CD4-positive, alpha-beta memory T cell (primary cell): Measurements from ENCODE around the gene AOPEP. TPM values are rescaled to one million over a fixed set of nuclear protein-coding genes. Genes with fewer than 3 reads are reported as not detected.

Source experiments
- CTCF ChIA-PET: fragments of 350-600 bp; sonication (Branson Sonifier 250); formaldehyde crosslinking; loops from one replicate; lab custom pipeline; 2021; ENCODE audit warnings: inconsistent platforms; ENCODE audit not compliant: partially characterized antibody; lab: Charles Lee
- POLR2A ChIA-PET: fragments of 350-600 bp; sonication (Branson Sonifier 250); formaldehyde crosslinking; loops from one replicate; lab custom pipeline; 2021; ENCODE audit not compliant: partially characterized antibody; lab: Charles Lee
- DNase-seq, 5 donors: peaks; one replicate each; pipeline versions ENCODE4 v3.0.0 to v3.0.0-alpha.2; 2020 to 2022; ENCODE audit warnings: mixed read lengths in 1 of 5
- H3K27ac ChIP-seq: one replicate; pipeline ENCODE4 v1.7.0; 2013; ENCODE audit warnings: low read depth, low read length
- H3K27me3 ChIP-seq: 2 replicates; pipeline ENCODE4 v1.7.0; 2013; ENCODE audit warnings: mild to moderate bottlenecking, low read length, moderate library complexity; ENCODE audit not compliant: insufficient read depth
- H3K36me3 ChIP-seq: 2 replicates; pipeline ENCODE4 v1.7.0; 2013; ENCODE audit warnings: mild to moderate bottlenecking, low read length, moderate library complexity; ENCODE audit not compliant: insufficient read depth
- H3K4me1 ChIP-seq: 2 replicates; pipeline ENCODE4 v1.7.0; 2013; ENCODE audit warnings: mild to moderate bottlenecking, low read length, moderate library complexity; ENCODE audit not compliant: insufficient read depth
- H3K4me3 ChIP-seq, 2 donors: one replicate each; pipeline ENCODE4 v1.7.0; 2013; ENCODE audit warnings: low read length in 2 of 2, mild to moderate bottlenecking in 1 of 2
- H3K9me3 ChIP-seq, 2 donors: one replicate each; pipeline ENCODE4 v1.7.0; 2013; ENCODE audit warnings: low read length in 2 of 2, control low read depth in 1 of 2; ENCODE audit not compliant: control insufficient read depth in 1 of 2
- H3K27ac Mint-ChIP-seq, 7 donors: one replicate each; pipeline ENCODE4 v1.8.0; 2020 to 2021; ENCODE audit warnings: mixed read lengths in 7 of 7, mild to moderate bottlenecking in 6 of 7, inconsistent platforms in 3 of 7, moderate library complexity in 3 of 7
- H3K27me3 Mint-ChIP-seq, 2 donors: one replicate each; pipeline ENCODE4 v1.8.0; 2020 to 2021; ENCODE audit warnings: mixed read lengths in 2 of 2
- H3K36me3 Mint-ChIP-seq, 2 donors: one replicate each; pipeline ENCODE4 v1.8.0; 2020 to 2021; ENCODE audit warnings: mixed read lengths in 2 of 2, inconsistent platforms in 1 of 2, mild to moderate bottlenecking in 1 of 2
- H3K4me1 Mint-ChIP-seq, 4 donors: one replicate each; pipeline ENCODE4 v1.8.0; 2020 to 2021; ENCODE audit warnings: mixed read lengths in 4 of 4, mild to moderate bottlenecking in 1 of 4
- H3K4me3 Mint-ChIP-seq, 8 donors: one replicate each; pipeline ENCODE4 v1.8.0; 2020 to 2021; ENCODE audit warnings: mixed read lengths in 8 of 8, mild to moderate bottlenecking in 7 of 8, moderate library complexity in 6 of 8, inconsistent platforms in 3 of 8
- H3K9me3 Mint-ChIP-seq, 8 donors: one replicate each; pipeline ENCODE4 v1.8.0; 2020 to 2021; ENCODE audit warnings: mixed read lengths in 8 of 8, mild to moderate bottlenecking in 5 of 8, inconsistent platforms in 3 of 8, moderate library complexity in 1 of 8
- intact Hi-C: fragments of 100-400 bp; cut with micrococcal nuclease; formaldehyde crosslinking; loops from one replicate; pipeline ENCODE4 v1.15.1; 2023
- polyA plus RNA-seq, 2 donors: library from polyadenylated mRNA; unstranded; fragments of 300-500 nt; fragmentation: Illumina TruSeq; gene quantifications; one replicate each; pipeline ENCODE4 v1.2.3, GENCODE V29; 2021
- total RNA-seq, 2 experiments: library from RNA; stranded (reverse); gene quantifications; one replicate each; pipeline ENCODE4 v1.2.3, GENCODE V29; 2021

Gene AOPEP
- total and polyA plus RNA-seq, 4 experiments from 2014 or later, result 3.1 to 11.7 (median 7.6) TPM

GRCh38 chr9:94919376-94920098 lies 193.0 kb downstream of the AOPEP start:
- peaks cover 0 to 9% of the 10 kb centered on the region in 2 donors for H3K36me3 Mint-ChIP-seq
- no peaks in the 10 kb centered on the region for H3K9me3 Mint-ChIP-seq
- H3K36me3 ChIP-seq, result no peaks in the 10 kb centered on the region
- H3K9me3 ChIP-seq, result no peaks in the 10 kb centered on the region
- H3K27ac Mint-ChIP-seq, result no peak overlapping the region
- no peaks in the 10 kb centered on the region for H3K27me3 Mint-ChIP-seq
- ChIA-PET CTCF (interaction anchor here (1.0 kb wide), 1 partner anchor 136 kb away, joined by 5 read pairs; no protein-coding TSS in a partner anchor), POLR2A (no interaction called here)
- no peak for DNase-seq
- no peak overlapping the region for H3K4me3 Mint-ChIP-seq
- intact Hi-C loops, result no loop called here
- H3K4me3 ChIP-seq, result no peak overlapping the region
- no peak overlapping the region for H3K27ac ChIP-seq
- peaks cover 0 to 1% (median under 1%) of the 10 kb centered on the region in 4 donors for H3K4me1 Mint-ChIP-seq
- H3K4me1 ChIP-seq, result no peaks in the 10 kb centered on the region
- no peaks in the 10 kb centered on the region for H3K27me3 ChIP-seq

- Histone ChIP-seq H3K9me3 (no peaks in the 10 kb centered on the region), H3K36me3 (no peaks in the 10 kb centered on the region), H3K4me1 (no peaks in the 10 kb centered on the region), H3K27me3 (no peaks in the 10 kb centered on the region), H3K4me3 (no peak overlapping the region), H3K27ac (no peak overlapping the region)
- DNase-seq, result no peak
- intact Hi-C loops, result no loop called here
- no peak overlapping the region for H3K4me3 Mint-ChIP-seq
- H3K27me3 Mint-ChIP-seq, result no peaks in the 10 kb centered on the region
- ChIA-PET CTCF (no interaction called here), POLR2A (no interaction called here)
- peaks cover 0 to 1% (median under 1%) of the 10 kb centered on the region in 4 donors for H3K4me1 Mint-ChIP-seq
- H3K9me3 Mint-ChIP-seq, result no peaks in the 10 kb centered on the region
- H3K36me3 Mint-ChIP-seq, result peaks cover 0 to 8% of the 10 kb centered on the region in 2 donors
- no peak overlapping the region for H3K27ac Mint-ChIP-seq
These were observed 194.1 kb downstream of the AOPEP start for GRCh38 chr9:94920420-94921091.

GRCh38 chr9:94921092-94921471 lies 194.6 kb downstream of the AOPEP start:
- Histone ChIP-seq H3K27ac (no peak overlapping the region), H3K27me3 (no peaks in the 10 kb centered on the region), H3K9me3 (no peaks in the 10 kb centered on the region), H3K4me3 (no peak overlapping the region), H3K36me3 (no peaks in the 10 kb centered on the region), H3K4me1 (no peaks in the 10 kb centered on the region)
- H3K9me3 Mint-ChIP-seq, result no peaks in the 10 kb centered on the region
- DNase-seq, result no peak
- intact Hi-C loops, result no loop called here
- no peaks in the 10 kb centered on the region for H3K27me3 Mint-ChIP-seq
- H3K4me1 Mint-ChIP-seq, result peaks cover 0 to 1% (median under 1%) of the 10 kb centered on the region in 4 donors
- no peak overlapping the region for H3K4me3 Mint-ChIP-seq
- H3K36me3 Mint-ChIP-seq, result peaks cover 0 to 8% of the 10 kb centered on the region in 2 donors
- no peak overlapping the region for H3K27ac Mint-ChIP-seq
- CTCF ChIA-PET, result no interaction called here
- POLR2A ChIA-PET, result no interaction called here

- Histone ChIP-seq H3K4me3 (no peak overlapping the region), H3K27me3 (no peaks in the 10 kb centered on the region), H3K4me1 (no peaks in the 10 kb centered on the region), H3K27ac (no peak overlapping the region), H3K36me3 (no peaks in the 10 kb centered on the region), H3K9me3 (no peaks in the 10 kb centered on the region)
- DNase-seq, result no peak
- CTCF ChIA-PET, result no interaction called here
- peaks cover 0 to 8% of the 10 kb centered on the region in 2 donors for H3K36me3 Mint-ChIP-seq
- no peak overlapping the region for H3K27ac Mint-ChIP-seq
- intact Hi-C loops, result no loop called here
- H3K4me3 Mint-ChIP-seq, result no peak overlapping the region
- POLR2A ChIA-PET, result no interaction called here
- H3K27me3 Mint-ChIP-seq, result no peaks in the 10 kb centered on the region
- H3K9me3 Mint-ChIP-seq, result no peaks in the 10 kb centered on the region
- peaks cover 0 to 1% (median under 1%) of the 10 kb centered on the region in 4 donors for H3K4me1 Mint-ChIP-seq
These were observed 195.2 kb downstream of the AOPEP start for GRCh38 chr9:94921656-94922055.

- Histone ChIP-seq H3K27ac (no peak overlapping the region), H3K27me3 (no peaks in the 10 kb centered on the region), H3K36me3 (no peaks in the 10 kb centered on the region), H3K4me1 (no peaks in the 10 kb centered on the region), H3K4me3 (no peak overlapping the region), H3K9me3 (no peaks in the 10 kb centered on the region)
- ChIA-PET POLR2A (no interaction called here), CTCF (no interaction called here)
- peak overlapping the region in 1 of 7 donors; percentile 57 for H3K27ac Mint-ChIP-seq
- intact Hi-C loops, result no loop called here
- DNase-seq, result no peak
- H3K4me3 Mint-ChIP-seq, result no peak overlapping the region
- H3K4me1 Mint-ChIP-seq, result peaks cover 0 to 1% (median under 1%) of the 10 kb centered on the region in 4 donors
- peaks cover 0 to 8% of the 10 kb centered on the region in 2 donors for H3K36me3 Mint-ChIP-seq
- H3K9me3 Mint-ChIP-seq, result no peaks in the 10 kb centered on the region
- no peaks in the 10 kb centered on the region for H3K27me3 Mint-ChIP-seq
These were observed 195.7 kb downstream of the AOPEP start for GRCh38 chr9:94922098-94922607.

- peaks cover 0 to 8% of the 10 kb centered on the region in 2 donors for H3K36me3 Mint-ChIP-seq
- no peaks in the 10 kb centered on the region for H3K9me3 Mint-ChIP-seq
- peak overlapping the region in 1 of 7 donors; percentile 57 for H3K27ac Mint-ChIP-seq
- intact Hi-C loops, result no loop called here
- Histone ChIP-seq H3K27me3 (no peaks in the 10 kb centered on the region), H3K9me3 (no peaks in the 10 kb centered on the region), H3K27ac (no peak overlapping the region), H3K4me3 (no peak overlapping the region), H3K36me3 (no peaks in the 10 kb centered on the region), H3K4me1 (no peaks in the 10 kb centered on the region)
- CTCF ChIA-PET, result interaction anchor here (0.9 kb wide), 1 partner anchor 140 kb away, joined by 3 read pairs; no protein-coding TSS in a partner anchor
- H3K27me3 Mint-ChIP-seq, result no peaks in the 10 kb centered on the region
- POLR2A ChIA-PET, result no interaction called here
- no peak for DNase-seq
- peaks cover 0 to 1% (median 0%) of the 10 kb centered on the region in 4 donors for H3K4me1 Mint-ChIP-seq
- no peak overlapping the region for H3K4me3 Mint-ChIP-seq
These were observed 196.2 kb downstream of the AOPEP start for GRCh38 chr9:94922691-94923107.

- intact Hi-C loops, result no loop called here
- Mint-ChIP-seq H3K27ac (peak overlapping the region in 1 of 7 donors; percentile 29), H3K4me1 (peaks cover 0 to 1% (median 0%) of the 10 kb centered on the region in 4 donors), H3K4me3 (no peak overlapping the region), H3K9me3 (no peaks in the 10 kb centered on the region), H3K27me3 (no peaks in the 10 kb centered on the region), H3K36me3 (peaks cover 0 to 9% of the 10 kb centered on the region in 2 donors)
- Histone ChIP-seq H3K9me3 (no peaks in the 10 kb centered on the region), H3K27me3 (no peaks in the 10 kb centered on the region), H3K4me1 (no peaks in the 10 kb centered on the region), H3K36me3 (no peaks in the 10 kb centered on the region), H3K4me3 (no peak overlapping the region), H3K27ac (no peak overlapping the region)
- ChIA-PET POLR2A (no interaction called here), CTCF (interaction anchor here (0.9 kb wide), 1 partner anchor 141 kb away, joined by 3 read pairs; no protein-coding TSS in a partner anchor)
- DNase-seq, result no peak
These were observed 197.0 kb downstream of the AOPEP start for GRCh38 chr9:94923326-94924089.
